Esophagus (tissue), 2 donors: ENCODE results near the gene CHST8. TPM values are rescaled to one million over a fixed set of nuclear protein-coding genes. Genes with fewer than 3 reads are reported as not detected.

Experiments
- H3K27ac ChIP-seq, 2 donors: one replicate each; pipeline ENCODE4 v1.5.1; 2013; ENCODE audit warnings: low read depth in 2 of 2, mild to moderate bottlenecking in 2 of 2, inconsistent platforms in 1 of 2, low read length in 1 of 2, moderate library complexity in 1 of 2
- H3K27me3 ChIP-seq, 2 donors: one replicate each; pipeline ENCODE4 v1.6.1; 2013; ENCODE audit warnings: low read length in 2 of 2, control low read depth in 1 of 2, mild to moderate bottlenecking in 1 of 2; ENCODE audit not compliant: insufficient read depth in 2 of 2, control insufficient read depth in 1 of 2
- H3K36me3 ChIP-seq, 2 donors: one replicate each; pipeline ENCODE4 v1.6.1; 2013; ENCODE audit warnings: low read length in 1 of 2; ENCODE audit not compliant: control insufficient read depth in 2 of 2, insufficient read depth in 2 of 2
- H3K4me1 ChIP-seq, 2 donors: one replicate each; pipeline ENCODE4 v1.6.1; 2013; ENCODE audit warnings: low read length in 1 of 2; ENCODE audit not compliant: control insufficient read depth in 2 of 2, insufficient read depth in 2 of 2
- H3K4me3 ChIP-seq, 2 donors: one replicate each; pipeline ENCODE4 v1.5.1; 2013; ENCODE audit warnings: low read length in 2 of 2, mild to moderate bottlenecking in 2 of 2, low read depth in 1 of 2, moderate library complexity in 1 of 2
- H3K9me3 ChIP-seq, 2 donors: one replicate each; pipeline ENCODE4 v1.6.1; 2013; ENCODE audit warnings: mild to moderate bottlenecking in 2 of 2, low read depth in 1 of 2, low read length in 1 of 2, moderate library complexity in 1 of 2; ENCODE audit not compliant: control insufficient read depth in 2 of 2, insufficient read depth in 1 of 2
- WGBS, 2 donors: extraction: QIAGEN DNeasy Blood & Tissue Kit; methylation state at CpG; one replicate each; pipeline ENCODE4 v1.1.7; 2013; 5-methylcytosine and 5-hydroxymethylcytosine counted together
- polyA plus RNA-seq, 2 donors: library from polyadenylated mRNA; stranded (reverse); fragments of 200-250 nt; gene quantifications; one replicate each; pipeline ENCODE4 v1.2.3, GENCODE V29; 2013
- donor health status: healthy with polysubstance abuse.
- donor health status: Bipolar disorder and iron deficiency.

CHST8 gene
- polyA plus RNA-seq, 2 donors: 0.04 to 0.18 TPM

GRCh38 chr19:33634361-33635091, 12.8 kb downstream of the CHST8 start:
- Histone ChIP-seq H3K4me3 (no peak overlapping the region), H3K27me3 (peaks cover 0 to 3% of the 10 kb centered on the region in 2 donors)

GRCh38 chr19:33638167-33639034, 16.6 kb downstream of the CHST8 start:
- peaks cover 0 to 3% of the 10 kb centered on the region in 2 donors for H3K27me3 ChIP-seq
- no peaks in the 10 kb centered on the region for H3K36me3 ChIP-seq
- H3K9me3 ChIP-seq: peaks cover 0 to 2% of the 10 kb centered on the region in 2 donors
- 27% methylated on average over 15 of the region's 15 CpGs for WGBS, 2 donors
- no peaks in the 10 kb centered on the region for H3K4me1 ChIP-seq
- no peak overlapping the region for H3K27ac ChIP-seq
- no peak overlapping the region for H3K4me3 ChIP-seq

More at GRCh38 chr19:33634361-33635091, 12.8 kb downstream of the CHST8 start:
- H3K4me1 ChIP-seq: no peaks in the 10 kb centered on the region
- 70 to 77% methylated on average over 13 to 14 of the region's 14 CpGs for WGBS, 2 donors
- H3K36me3 ChIP-seq: no peaks in the 10 kb centered on the region
- H3K9me3 ChIP-seq: peaks cover 0 to 2% of the 10 kb centered on the region in 2 donors
- no peak overlapping the region for H3K27ac ChIP-seq

- Histone ChIP-seq H3K4me1 (no peaks in the 10 kb centered on the region), H3K9me3 (peaks cover 0 to 2% of the 10 kb centered on the region in 2 donors), H3K36me3 (no peaks in the 10 kb centered on the region), H3K4me3 (no peak overlapping the region), H3K27ac (no peak overlapping the region), H3K27me3 (peaks cover 0 to 3% of the 10 kb centered on the region in 2 donors)
- WGBS, 2 donors: 26 to 39% methylated on average over 14 of the region's 14 CpGs
Observed at GRCh38 chr19:33639035-33639681, 17.4 kb downstream of the CHST8 start.

DNA sequence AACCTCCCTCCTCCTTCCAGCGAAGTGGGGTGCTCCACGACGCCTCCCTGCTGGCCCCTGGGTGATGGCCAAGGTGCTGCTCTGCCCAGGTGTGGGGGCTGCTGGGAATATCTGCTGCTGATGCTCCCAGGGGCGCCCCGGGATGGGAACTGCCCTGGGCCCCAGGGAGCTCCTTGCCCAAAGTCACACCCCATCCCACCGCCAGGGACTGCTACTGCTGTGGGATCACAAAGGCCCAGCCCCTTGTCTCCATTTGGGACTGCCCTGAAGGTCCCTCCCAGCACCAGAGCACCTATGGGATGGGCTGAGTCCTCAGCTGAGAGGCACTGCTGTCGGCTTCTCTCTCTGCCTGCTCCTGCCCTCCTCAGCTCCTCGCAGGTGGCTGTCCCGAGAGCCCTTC, 19.0 kb downstream of the CHST8 start:
- peaks cover 0 to 3% of the 10 kb centered on the region in 2 donors for H3K27me3 ChIP-seq
- WGBS, 2 donors: 66 to 68% methylated on average over 9 of the region's 9 CpGs
- no peak overlapping the region for H3K4me3 ChIP-seq
- H3K27ac ChIP-seq: no peak overlapping the region
- no peaks in the 10 kb centered on the region for H3K36me3 ChIP-seq
- no peaks in the 10 kb centered on the region for H3K4me1 ChIP-seq
- no peaks in the 10 kb centered on the region for H3K9me3 ChIP-seq

GRCh38 chr19:33641261-33641660, 19.5 kb downstream of the CHST8 start:
- no peaks in the 10 kb centered on the region for H3K4me1 ChIP-seq

GRCh38 chr19:33641956-33642498, 20.3 kb downstream of the CHST8 start:
- Histone ChIP-seq H3K4me3 (no peak overlapping the region), H3K9me3 (no peaks in the 10 kb centered on the region), H3K27ac (no peak overlapping the region), H3K4me1 (no peaks in the 10 kb centered on the region), H3K27me3 (peaks cover 0 to 3% of the 10 kb centered on the region in 2 donors), H3K36me3 (no peaks in the 10 kb centered on the region)
- 86 to 89% methylated on average over 7 of the region's 7 CpGs for WGBS, 2 donors

More at GRCh38 chr19:33641261-33641660, 19.5 kb downstream of the CHST8 start:
- no peaks in the 10 kb centered on the region for H3K9me3 ChIP-seq
- no peak overlapping the region for H3K27ac ChIP-seq
- H3K27me3 ChIP-seq: peaks cover 0 to 3% of the 10 kb centered on the region in 2 donors
- WGBS, 2 donors: 79 to 85% methylated on average over 5 of the region's 5 CpGs
- no peak overlapping the region for H3K4me3 ChIP-seq
- H3K36me3 ChIP-seq: no peaks in the 10 kb centered on the region

GRCh38 chr19:33644284-33644836, 22.6 kb downstream of the CHST8 start:
- Histone ChIP-seq H3K4me3 (no peak overlapping the region), H3K27ac (no peak overlapping the region), H3K27me3 (peaks cover 0 to 1% of the 10 kb centered on the region in 2 donors), H3K36me3 (no peaks in the 10 kb centered on the region), H3K4me1 (no peaks in the 10 kb centered on the region), H3K9me3 (no peaks in the 10 kb centered on the region)
- WGBS, 2 donors: 76 to 86% methylated on average over 9 of the region's 9 CpGs

GRCh38 chr19:33646306-33646705, 24.6 kb downstream of the CHST8 start:
- H3K4me3 ChIP-seq: no peak overlapping the region
- H3K36me3 ChIP-seq: no peaks in the 10 kb centered on the region
- H3K27ac ChIP-seq: no peak overlapping the region
- no peaks in the 10 kb centered on the region for H3K27me3 ChIP-seq
- H3K4me1 ChIP-seq: no peaks in the 10 kb centered on the region
- 85% methylated on average over 4 of the region's 4 CpGs for WGBS, 2 donors
- no peaks in the 10 kb centered on the region for H3K9me3 ChIP-seq

GRCh38 chr19:33647146-33647545, 25.4 kb downstream of the CHST8 start:
- Histone ChIP-seq H3K27ac (no peak overlapping the region), H3K4me1 (no peaks in the 10 kb centered on the region), H3K36me3 (no peaks in the 10 kb centered on the region), H3K4me3 (no peak overlapping the region), H3K9me3 (no peaks in the 10 kb centered on the region), H3K27me3 (no peaks in the 10 kb centered on the region)
- 79 to 81% methylated on average over 6 of the region's 6 CpGs for WGBS, 2 donors
